D341Med (cell line): ENCODE data around the gene VAT1.
"Not testable (repeated sequence)": the region's sequence is repeated elsewhere in the genome, so short reads cannot be mapped to it uniquely, and the experiment has no call there.

Source experiments
- DNase-seq: peaks from one replicate; pipeline ENCODE4 v3.0.0; 2012; ENCODE audit warnings: low spot score

Gene VAT1

DNA sequence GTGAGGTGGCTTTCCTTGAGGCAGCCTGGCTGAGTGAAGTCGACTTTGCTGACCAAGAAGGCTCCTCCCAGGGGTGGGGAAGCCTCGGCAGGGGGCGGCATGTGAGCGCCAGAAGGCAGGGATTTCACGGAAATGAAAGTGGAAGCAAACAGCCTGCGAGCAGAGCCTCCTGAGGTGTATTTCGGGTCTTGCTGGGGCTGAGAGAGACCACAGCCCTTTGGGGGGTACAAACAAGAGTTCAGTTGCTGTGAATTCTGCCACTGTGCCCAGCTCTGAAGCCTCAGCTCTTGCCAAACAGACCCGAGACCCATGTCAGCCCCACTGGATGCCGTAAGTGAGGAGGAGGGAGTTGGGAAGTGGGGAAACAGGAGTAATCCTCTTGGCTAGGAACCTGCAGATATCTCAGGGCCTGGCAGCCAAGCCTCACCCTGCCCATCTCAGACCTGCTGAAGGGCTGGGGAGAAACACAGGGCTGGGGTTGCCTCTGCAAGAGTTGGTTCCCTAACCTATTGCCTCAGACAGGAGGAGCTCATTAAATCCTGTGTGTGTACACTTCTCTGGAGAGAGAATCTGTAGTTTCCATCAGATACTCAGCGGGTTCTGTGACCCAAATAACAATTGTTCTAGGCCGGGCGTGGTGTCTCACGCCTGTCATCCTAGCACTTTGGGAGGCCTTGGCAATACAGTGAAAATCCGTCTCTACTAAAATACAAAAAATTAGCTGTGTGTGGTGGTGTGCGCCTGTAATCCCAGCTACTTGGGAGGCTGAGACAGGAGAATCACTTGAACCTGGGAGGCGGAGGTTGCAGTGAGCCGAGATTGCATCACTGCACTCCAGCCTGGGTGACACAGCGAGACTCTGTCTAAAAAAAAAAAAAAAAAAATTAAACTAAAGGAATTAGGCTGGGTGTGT lies 15.3 kb downstream of the VAT1 start, which contains the start of gene IFI35:
TSS of gene IFI35 (plus strand) at position 146 of the 913 bp plus-strand sequence. CDS start at position 310, 164 bp downstream.
- DNase-seq = peak; percentile 89

DNA sequence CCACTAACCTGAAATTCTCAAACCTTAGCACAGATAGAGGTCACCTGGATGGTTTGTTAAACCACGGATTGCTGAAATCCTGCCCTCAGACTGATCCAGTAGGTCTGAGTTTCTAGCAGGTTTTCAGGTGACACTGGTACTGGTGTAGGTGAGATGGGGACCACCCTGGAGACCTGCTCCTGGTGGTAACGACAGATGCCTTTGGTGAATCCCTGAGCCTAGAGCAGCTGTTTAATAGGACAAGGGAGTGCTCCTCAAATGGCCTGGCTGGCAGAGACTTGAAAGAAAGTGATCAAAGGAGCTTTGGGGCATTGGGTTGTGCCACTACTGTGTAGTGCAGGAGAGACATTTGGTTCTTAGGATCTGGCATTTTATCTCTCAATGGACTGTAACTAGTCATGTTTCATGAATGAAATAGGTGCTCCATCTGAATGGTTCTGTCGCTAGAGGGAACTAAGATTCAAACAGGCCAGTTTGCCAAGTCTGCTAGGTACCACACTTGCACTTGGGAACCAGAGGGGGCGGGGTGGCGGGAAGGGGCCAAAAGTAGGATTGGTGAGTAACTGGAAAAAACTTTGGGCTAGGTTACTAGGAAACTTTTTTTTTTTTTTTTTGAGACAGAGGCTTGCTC lies 18.5 kb downstream of the VAT1 start:
- DNase-seq = peak; percentile 30

GRCh38 chr17:43000894-43001293 lies 21.3 kb downstream of the VAT1 start:
- not testable (repeated sequence) for DNase-seq

GRCh38 chr17:42999003-42999525 lies 23.1 kb downstream of the VAT1 start:
- DNase-seq = no peak

DNA sequence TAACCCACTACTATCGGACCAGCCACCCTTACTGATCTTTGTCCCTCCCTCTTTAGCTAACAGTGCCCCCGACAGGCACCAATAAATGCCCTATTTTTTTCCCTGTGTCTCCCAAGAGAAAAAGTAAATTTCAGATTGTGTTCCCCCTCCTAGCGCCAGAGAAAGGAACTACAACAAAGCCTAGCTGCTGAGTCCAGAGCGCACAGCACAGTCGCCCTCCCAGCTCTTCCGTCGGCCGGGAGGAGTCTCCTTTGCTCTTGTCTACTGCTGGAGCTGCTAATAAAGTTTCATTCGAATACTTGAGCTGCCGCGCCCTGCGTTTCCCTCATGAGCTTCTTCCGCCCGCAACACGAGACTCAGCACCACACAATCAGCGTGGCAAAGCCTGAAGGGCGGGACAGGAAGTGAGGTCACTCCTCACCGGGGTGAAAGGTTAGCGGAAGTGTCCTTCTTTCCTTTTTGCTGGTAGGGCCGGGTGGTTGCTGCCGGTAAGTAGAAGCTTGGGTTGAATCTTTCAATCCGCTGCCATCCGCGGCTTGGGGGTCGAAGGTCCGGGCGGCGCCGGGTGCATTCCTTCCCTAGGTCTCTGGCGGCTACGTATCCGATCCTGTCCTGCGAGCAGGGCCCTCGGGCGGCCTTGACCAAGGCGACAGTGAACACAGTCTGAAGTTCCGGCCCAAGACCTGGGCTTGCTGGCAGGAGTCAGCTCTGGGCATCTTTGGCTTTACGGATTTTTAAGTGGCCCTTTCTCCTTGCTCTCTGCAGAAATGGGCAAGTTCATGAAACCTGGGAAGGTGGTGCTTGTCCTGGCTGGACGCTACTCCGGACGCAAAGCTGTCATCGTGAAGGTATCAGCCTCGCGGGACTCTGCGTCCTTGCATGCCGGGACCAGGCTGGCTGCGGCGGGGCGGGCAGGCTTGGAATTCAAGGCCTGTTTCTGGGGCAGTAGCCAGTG lies 23.9 kb downstream of the VAT1 start, which contains the start of gene RPL27:
TSS of gene RPL27 (plus strand) at position 436 of the 955 bp plus-strand sequence. CDS start at position 768, 332 bp downstream.
- peak; percentile 96 for DNase-seq

DNA sequence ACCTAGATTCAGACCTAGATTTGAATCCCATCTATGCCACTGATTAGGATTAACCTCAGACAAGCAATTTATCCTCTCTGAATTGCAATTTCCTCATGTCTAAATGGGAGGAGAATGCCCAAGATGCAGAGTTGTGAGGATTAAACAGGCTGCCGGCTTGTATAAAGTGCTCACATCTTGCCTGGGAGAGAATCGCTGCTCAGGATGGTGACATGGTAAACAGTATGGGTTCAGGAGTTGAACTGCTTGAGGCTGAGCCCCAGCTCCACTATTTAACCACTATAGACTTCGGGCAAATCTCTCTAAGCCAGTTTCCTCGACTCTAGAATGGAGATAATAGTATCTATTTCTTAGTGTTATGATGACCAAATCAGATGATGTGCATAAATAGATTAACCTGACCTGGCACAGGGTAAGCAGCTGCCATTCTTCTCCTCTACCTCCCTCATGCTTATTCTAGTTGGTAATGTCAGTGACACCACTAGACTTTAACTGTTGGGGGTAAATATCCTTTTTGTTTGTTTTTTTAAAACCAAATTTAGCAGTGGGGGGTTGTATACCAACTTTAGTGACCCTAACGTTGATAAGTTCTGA lies 24.7 kb downstream of the VAT1 start:
- peak; percentile 53 for DNase-seq

- DNase-seq = not testable (repeated sequence)
Measured at GRCh38 chr17:42993913-42994312, 28.3 kb downstream of the VAT1 start.

DNA sequence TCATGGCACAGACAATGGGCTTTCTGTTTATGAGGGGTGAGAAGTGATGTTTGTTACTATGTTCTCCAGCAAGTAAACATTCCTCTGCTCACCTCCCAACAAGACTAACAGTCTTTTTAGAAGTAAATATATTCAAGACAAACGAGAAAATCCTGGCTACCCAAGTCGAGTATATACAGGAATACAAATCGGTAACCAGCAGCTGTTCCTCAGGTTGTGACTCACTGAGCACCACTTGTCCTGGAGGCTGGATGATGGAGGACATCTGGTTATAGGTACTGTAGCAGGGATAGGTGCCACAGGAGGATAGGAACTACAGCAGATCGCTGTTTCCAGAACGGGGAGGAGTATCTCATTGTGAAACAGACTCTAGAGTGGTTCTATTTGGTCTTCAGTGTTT lies 29.3 kb downstream of the VAT1 start:
- no peak for DNase-seq

DNA sequence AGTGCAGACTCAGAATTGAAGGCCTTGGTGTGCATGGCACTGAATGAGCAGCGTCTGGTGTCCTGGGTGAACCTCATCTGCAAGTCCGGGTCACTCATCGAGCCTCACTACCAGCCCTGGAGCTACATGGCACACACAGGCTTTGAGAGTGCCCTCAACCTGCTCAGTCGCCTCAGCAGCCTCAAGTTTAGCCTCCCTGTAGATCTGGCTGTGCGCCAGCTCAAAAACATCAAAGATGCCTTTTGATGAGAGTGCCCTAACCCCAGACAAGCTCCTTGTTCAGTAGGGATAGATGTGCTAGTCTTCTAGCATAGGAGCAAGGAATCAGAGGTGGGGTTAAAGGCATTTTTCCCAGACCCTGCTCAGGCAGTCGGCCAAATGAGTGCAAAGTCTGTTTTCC lies 30.7 kb downstream of the VAT1 start:
- no peak for DNase-seq

- no peak for DNase-seq
Measured at GRCh38 chr17:42989726-42990652, 32.2 kb downstream of the VAT1 start.

DNA sequence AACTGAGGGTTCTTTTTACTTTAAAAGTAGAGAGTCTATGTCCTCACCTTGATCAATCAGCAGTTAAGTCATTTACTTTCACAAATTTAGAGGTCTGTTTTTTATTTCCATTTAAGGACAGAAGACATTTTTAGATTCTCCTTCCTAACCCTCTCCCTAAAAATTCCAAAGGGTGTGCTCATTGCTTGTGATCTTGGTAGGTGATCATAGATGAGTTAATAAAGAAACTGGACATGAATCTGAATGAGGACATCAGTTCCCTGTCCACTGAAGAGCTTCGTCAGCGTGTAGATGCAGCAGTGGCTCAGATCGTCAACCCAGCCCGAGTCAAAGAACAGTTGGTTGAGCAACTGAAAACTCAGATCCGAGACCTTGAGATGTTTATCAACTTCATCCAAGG lies 33.0 kb downstream of the VAT1 start:
- no peak for DNase-seq

DNA sequence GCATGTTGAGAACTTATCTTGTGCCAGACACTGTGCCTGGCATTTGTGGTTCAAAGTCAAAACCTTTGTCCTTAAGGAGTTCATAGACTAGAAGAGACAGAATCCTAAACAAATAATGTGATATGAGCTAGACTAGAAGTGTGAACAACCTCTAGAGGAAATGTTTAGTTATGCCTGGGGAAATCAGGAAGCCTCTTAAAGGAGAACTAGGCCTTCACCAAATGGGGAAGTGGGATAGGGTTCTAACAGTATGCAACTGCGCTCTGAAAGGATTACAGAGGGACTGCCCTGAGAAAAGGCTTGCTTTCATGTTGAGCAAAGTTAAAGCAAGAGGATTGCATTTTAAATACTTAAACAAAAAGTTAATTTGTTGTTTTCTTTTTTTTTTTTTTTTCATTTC lies 37.0 kb downstream of the VAT1 start:
- no peak for DNase-seq

GRCh38 chr17:42982266-42982665 lies 39.9 kb downstream of the VAT1 start:
- no peak for DNase-seq

- DNase-seq = peak; percentile 87
Measured at GRCh38 chr17:42980766-42981397, 41.3 kb downstream of the VAT1 start.

DNA sequence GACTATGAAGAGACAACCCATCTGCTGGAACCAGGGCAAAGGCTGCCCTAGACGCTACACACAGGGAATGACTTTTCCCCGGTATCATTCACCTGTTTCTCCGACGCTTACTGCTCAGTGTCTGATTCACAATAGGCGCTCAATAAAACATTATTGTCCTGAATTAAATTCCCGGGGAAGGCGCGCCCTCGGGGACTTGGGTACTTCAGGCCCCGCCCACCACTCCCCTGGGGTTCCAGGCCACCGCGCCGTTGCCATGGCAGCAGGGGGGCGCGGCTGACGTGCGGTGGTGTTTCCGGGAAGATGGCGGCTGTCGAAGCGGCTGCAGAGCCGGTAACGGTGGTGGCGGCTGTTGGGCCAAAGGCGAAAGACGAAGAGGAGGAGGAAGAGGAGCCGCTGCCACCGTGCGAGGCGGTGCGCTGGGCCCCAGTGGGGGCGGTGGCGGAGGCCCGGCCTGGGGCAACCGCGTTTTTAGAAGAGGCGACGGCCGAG lies 41.9 kb downstream of the VAT1 start, which contains the start of gene RUNDC1:
TSS of gene RUNDC1 (plus strand) at position 292 of the 492 bp plus-strand sequence. CDS start at position 304, 12 bp downstream.
- peak; percentile 100 for DNase-seq

DNA sequence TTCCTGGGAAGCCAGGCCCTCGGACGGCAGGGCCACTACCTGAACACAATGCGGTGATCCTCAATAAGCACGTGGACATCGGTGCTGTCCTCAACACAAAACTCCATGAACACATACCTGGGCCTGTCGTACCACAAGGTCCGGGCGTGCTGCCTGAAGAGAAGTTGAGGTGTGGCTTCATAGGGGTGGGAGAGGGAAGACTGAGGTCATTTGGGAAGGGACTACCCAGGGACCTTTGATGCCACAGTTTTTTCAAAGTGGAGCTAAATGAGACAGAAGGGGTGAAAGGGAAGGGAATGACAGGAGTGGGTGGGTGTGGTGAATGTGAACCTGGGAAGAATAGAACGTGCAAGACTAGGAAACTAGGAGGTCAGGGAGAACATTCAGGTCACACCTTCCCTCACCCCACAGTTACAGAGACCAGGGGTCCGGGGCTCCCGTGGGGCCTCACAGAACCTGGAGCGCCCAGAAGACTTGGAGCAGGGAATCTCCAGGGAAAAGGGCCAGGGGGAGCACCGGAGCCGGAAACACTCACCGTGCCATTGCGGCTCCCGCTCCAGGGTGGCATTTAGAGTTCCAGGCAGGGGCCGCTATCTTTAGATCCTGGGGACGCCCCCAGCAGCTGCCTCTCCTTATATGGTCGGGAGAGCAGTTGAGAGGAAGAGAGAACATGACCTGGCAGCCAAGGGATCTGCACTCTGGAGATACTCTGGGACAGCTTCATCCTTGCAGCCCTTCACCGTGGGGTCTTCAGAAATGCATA lies 42.5 kb downstream of the VAT1 start, which contains the start of gene PTGES3L:
TSS of gene PTGES3L (minus strand) at position 570 of the 763 bp plus-strand sequence. CDS start at position 543, 27 bp downstream.
- DNase-seq = peak; percentile 91

GRCh38 chr17:42975701-42976100 lies 46.5 kb downstream of the VAT1 start:
- DNase-seq = not testable (repeated sequence)

DNA sequence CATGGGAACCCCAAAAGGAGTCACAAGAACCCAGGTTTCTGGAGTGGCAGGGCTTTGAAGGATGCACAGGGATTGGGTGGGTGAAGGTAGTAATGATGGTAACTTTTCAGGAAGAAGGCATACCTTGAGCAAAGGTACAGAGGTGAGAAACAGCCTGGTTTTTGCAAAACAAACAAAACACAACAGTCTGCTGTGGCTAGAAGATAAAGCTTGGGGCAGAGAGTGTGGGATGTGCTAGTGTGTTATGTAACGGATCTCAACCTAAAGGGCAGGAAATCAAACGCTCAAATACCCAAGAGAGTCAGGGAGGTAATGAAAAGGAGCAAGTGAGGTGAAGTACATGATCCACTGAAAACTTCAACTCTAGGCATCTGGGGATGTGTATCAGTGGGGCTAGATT lies 46.9 kb downstream of the VAT1 start:
- no peak for DNase-seq
